CD14-positive monocyte (primary cell): Measurements from ENCODE around the gene IGLL5. TPM values are rescaled to one million over a fixed set of nuclear protein-coding genes. Genes with fewer than 3 reads are reported as not detected.

Experiments used
- DNase-seq, 3 donors: peaks; one replicate each; pipeline ENCODE4 v3.0.0-alpha.2; 2011 to 2022
- H2AFZ ChIP-seq: 2 replicates; pipeline ENCODE4 v1.6.0; 2012; ENCODE audit warnings: mild to moderate bottlenecking, low read depth, low read length, inconsistent platforms; ENCODE audit not compliant: insufficient read depth, poor library complexity, severe bottlenecking
- H3K27ac ChIP-seq, 2 donors: 1 replicate in 1 of 2; 2 replicates in 1 of 2; pipeline ENCODE4 v1.5.1; 2012 to 2013; ENCODE audit warnings: low read length in 2 of 2, control low read depth in 1 of 2, inconsistent platforms in 1 of 2, low read depth in 1 of 2, mild to moderate bottlenecking in 1 of 2
- H3K27me3 ChIP-seq, 2 donors: one replicate each; pipeline versions ENCODE4 v1.6.0 to v1.6.1; 2011 to 2013; ENCODE audit warnings: low read length in 2 of 2; ENCODE audit not compliant: control insufficient read depth in 2 of 2, insufficient read depth in 2 of 2
- H3K36me3 ChIP-seq, 2 donors: replicated peaks in 1 of 2; 1 replicate in 1 of 2; 2 replicates in 1 of 2; pipeline versions ENCODE4 v1.5.1 to v1.6.1; 2012 to 2013; ENCODE audit warnings: low read length in 2 of 2, control low read depth in 1 of 2, inconsistent platforms in 1 of 2, mild to moderate bottlenecking in 1 of 2; ENCODE audit not compliant: insufficient read depth in 2 of 2, control insufficient read depth in 1 of 2
- H3K4me1 ChIP-seq, 2 donors: 1 replicate in 1 of 2; 2 replicates in 1 of 2; pipeline versions ENCODE4 v1.5.1 to v1.6.1; 2012 to 2013; ENCODE audit warnings: low read length in 2 of 2, control low read depth in 1 of 2, inconsistent platforms in 1 of 2, mild to moderate bottlenecking in 1 of 2, moderate library complexity in 1 of 2; ENCODE audit not compliant: insufficient read depth in 2 of 2, control insufficient read depth in 1 of 2
- H3K4me2 ChIP-seq: replicated peaks from 2 replicates; pipeline ENCODE3; 2012; ENCODE audit warnings: low read length, moderate library complexity, mild to moderate bottlenecking; ENCODE audit not compliant: poor library complexity, severe bottlenecking; ENCODE audit errors: extremely low read depth
- H3K4me3 ChIP-seq, 3 experiments: fragments of 200-600 bp in 1 of 3; sonication (generic) in 1 of 3; replicated peaks in 1 of 3; 1 replicate in 2 of 3; 2 replicates in 1 of 3; pipeline ENCODE4 v1.5.1; 2011 to 2013; ENCODE audit warnings: low read length in 3 of 3, mild to moderate bottlenecking in 3 of 3, control low read depth in 2 of 3, low read depth in 2 of 3, inconsistent platforms in 1 of 3, moderate library complexity in 1 of 3
- H3K79me2 ChIP-seq: 2 replicates; pipeline ENCODE4 v1.6.0; 2012; ENCODE audit warnings: mild to moderate bottlenecking, control low read depth, inconsistent platforms, low read length, moderate library complexity; ENCODE audit not compliant: insufficient read depth
- H3K9ac ChIP-seq: 2 replicates; pipeline ENCODE4 v1.6.0; 2017; ENCODE audit warnings: low read length, mild to moderate bottlenecking; ENCODE audit not compliant: insufficient read depth, poor library complexity, severe bottlenecking
- H3K9me3 ChIP-seq, 2 donors: replicated peaks in 1 of 2; 1 replicate in 1 of 2; 2 replicates in 1 of 2; pipeline versions ENCODE4 v1.5.1 to v1.6.1; 2012 to 2013; ENCODE audit warnings: low read length in 2 of 2, control low read depth in 1 of 2; ENCODE audit not compliant: control insufficient read depth in 1 of 2, insufficient read depth in 1 of 2
- H4K20me1 ChIP-seq: 2 replicates; pipeline ENCODE4 v1.6.0; 2012; ENCODE audit warnings: mild to moderate bottlenecking, low read length, control low read depth, moderate library complexity; ENCODE audit not compliant: insufficient read depth
- H3K27ac Mint-ChIP-seq, 7 donors: one replicate each; pipeline ENCODE4 v1.8.0; 2020; ENCODE audit warnings: mild to moderate bottlenecking in 7 of 7, mixed read lengths in 7 of 7, moderate library complexity in 6 of 7, inconsistent platforms in 2 of 7
- H3K27me3 Mint-ChIP-seq, 3 donors: one replicate each; pipeline ENCODE4 v1.8.0; 2021 to 2022; ENCODE audit warnings: low read depth in 3 of 3, mild to moderate bottlenecking in 3 of 3, mixed read lengths in 3 of 3, moderate library complexity in 3 of 3, inconsistent platforms in 1 of 3
- H3K36me3 Mint-ChIP-seq, 2 donors: one replicate each; pipeline ENCODE4 v1.8.0; 2020; ENCODE audit warnings: mixed read lengths in 2 of 2, inconsistent platforms in 1 of 2, mild to moderate bottlenecking in 1 of 2
- H3K4me1 Mint-ChIP-seq: one replicate; pipeline ENCODE4 v1.8.0; 2020; ENCODE audit warnings: mild to moderate bottlenecking, mixed read lengths
- H3K4me3 Mint-ChIP-seq, 2 donors: one replicate each; pipeline ENCODE4 v1.8.0; 2020; ENCODE audit warnings: mild to moderate bottlenecking in 2 of 2, mixed read lengths in 2 of 2, moderate library complexity in 1 of 2
- H3K9me3 Mint-ChIP-seq, 7 donors: one replicate each; pipeline ENCODE4 v1.8.0; 2020 to 2022; ENCODE audit warnings: mixed read lengths in 7 of 7, mild to moderate bottlenecking in 6 of 7, moderate library complexity in 6 of 7, inconsistent platforms in 2 of 7
- WGBS: methylation state at CpG from one replicate; pipeline ENCODE4 v1.1.5; 2013; ENCODE audit warnings: missing lambda C conversion rate; ENCODE audit not compliant: insufficient coverage; 5-methylcytosine and 5-hydroxymethylcytosine counted together
- intact Hi-C, 2 donors: fragments of 100-400 bp; cut with micrococcal nuclease; formaldehyde crosslinking; loops; one replicate each; pipeline versions ENCODE4 v1.15.0 to v1.15.1; 2023
- polyA plus RNA-seq, 3 donors: library from polyadenylated mRNA; depleted of rRNA in 1 of 3; unstranded in 2 of 3; stranded (reverse) in 1 of 3; fragments of 300-500 nt in 2 of 3; fragments of >200 nt in 1 of 3; fragmentation: Illumina TruSeq in 2 of 3; gene quantifications; 1 replicate in 2 of 3; 2 replicates in 1 of 3; pipeline ENCODE4 v1.2.3, GENCODE V29; 2012 to 2021
- TF ChIP-seq, protein P1 (sequence below): fragments of 200-600 bp; IDR thresholded peaks from one replicate; pipeline ENCODE4 v1.8.0; 2022; ENCODE audit warnings: antibody characterized with exemption, mild to moderate bottlenecking

Gene IGLL5
- polyA plus RNA-seq, 3 donors, result 0.21 to 0.38 TPM; not detected in 1

DNA sequence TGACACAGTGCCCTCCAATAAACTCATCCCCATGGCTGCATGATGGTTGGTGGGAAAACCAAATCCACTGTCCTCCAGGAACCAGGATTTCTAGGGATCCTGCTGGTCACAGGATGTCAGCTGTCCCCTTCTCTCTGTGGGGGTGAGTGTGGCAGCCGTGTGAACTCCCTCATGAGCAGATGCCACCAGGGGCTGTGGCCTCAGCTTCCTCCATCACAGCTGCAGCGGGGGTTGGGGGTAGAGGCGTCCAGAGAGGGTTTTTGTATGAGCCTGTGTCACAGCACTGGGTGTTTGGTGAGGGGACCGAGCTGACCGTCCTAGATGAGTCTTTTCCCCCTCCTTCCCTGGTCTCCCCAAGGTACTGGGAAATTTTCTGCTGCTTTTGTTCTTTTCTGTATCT lies 26.4 kb downstream of the IGLL5 start:
- Histone ChIP-seq H3K36me3 (no peaks in the 10 kb centered on the region), H4K20me1 (no peaks in the 10 kb centered on the region), H3K27ac (no peak overlapping the region), H3K4me2 (no peak overlapping the region), H3K79me2 (no peaks in the 10 kb centered on the region), H3K4me1 (peaks cover 2 to 14% of the 10 kb centered on the region in 2 donors), H3K9ac (no peak overlapping the region), H3K4me3 (no peak overlapping the region), H2AFZ (no peak overlapping the region), H3K27me3 (no peaks in the 10 kb centered on the region), H3K9me3 (no peaks in the 10 kb centered on the region)
- intact Hi-C loops, result no loop called here
- peaks cover 1 to 10% (median 5%) of the 10 kb centered on the region in 3 donors for H3K27me3 Mint-ChIP-seq
- peaks cover 26% of the 10 kb centered on the region for H3K4me1 Mint-ChIP-seq
- DNase-seq, result no peak
- H3K36me3 Mint-ChIP-seq, result peaks cover 0 to 2% of the 10 kb centered on the region in 2 donors
- no peak overlapping the region for H3K4me3 Mint-ChIP-seq
- H3K27ac Mint-ChIP-seq, result peak overlapping the region in 3 of 7 donors; percentile 41 to 73 (median 61)
- no CpG with 5 or more reads among the region's 5 CpGs for WGBS
- peaks cover 0 to 3% (median 0%) of the 10 kb centered on the region in 7 donors for H3K9me3 Mint-ChIP-seq
- TF ChIP-seq, protein P1, sequence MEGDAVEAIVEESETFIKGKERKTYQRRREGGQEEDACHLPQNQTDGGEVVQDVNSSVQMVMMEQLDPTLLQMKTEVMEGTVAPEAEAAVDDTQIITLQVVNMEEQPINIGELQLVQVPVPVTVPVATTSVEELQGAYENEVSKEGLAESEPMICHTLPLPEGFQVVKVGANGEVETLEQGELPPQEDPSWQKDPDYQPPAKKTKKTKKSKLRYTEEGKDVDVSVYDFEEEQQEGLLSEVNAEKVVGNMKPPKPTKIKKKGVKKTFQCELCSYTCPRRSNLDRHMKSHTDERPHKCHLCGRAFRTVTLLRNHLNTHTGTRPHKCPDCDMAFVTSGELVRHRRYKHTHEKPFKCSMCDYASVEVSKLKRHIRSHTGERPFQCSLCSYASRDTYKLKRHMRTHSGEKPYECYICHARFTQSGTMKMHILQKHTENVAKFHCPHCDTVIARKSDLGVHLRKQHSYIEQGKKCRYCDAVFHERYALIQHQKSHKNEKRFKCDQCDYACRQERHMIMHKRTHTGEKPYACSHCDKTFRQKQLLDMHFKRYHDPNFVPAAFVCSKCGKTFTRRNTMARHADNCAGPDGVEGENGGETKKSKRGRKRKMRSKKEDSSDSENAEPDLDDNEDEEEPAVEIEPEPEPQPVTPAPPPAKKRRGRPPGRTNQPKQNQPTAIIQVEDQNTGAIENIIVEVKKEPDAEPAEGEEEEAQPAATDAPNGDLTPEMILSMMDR, result no peak

DNA sequence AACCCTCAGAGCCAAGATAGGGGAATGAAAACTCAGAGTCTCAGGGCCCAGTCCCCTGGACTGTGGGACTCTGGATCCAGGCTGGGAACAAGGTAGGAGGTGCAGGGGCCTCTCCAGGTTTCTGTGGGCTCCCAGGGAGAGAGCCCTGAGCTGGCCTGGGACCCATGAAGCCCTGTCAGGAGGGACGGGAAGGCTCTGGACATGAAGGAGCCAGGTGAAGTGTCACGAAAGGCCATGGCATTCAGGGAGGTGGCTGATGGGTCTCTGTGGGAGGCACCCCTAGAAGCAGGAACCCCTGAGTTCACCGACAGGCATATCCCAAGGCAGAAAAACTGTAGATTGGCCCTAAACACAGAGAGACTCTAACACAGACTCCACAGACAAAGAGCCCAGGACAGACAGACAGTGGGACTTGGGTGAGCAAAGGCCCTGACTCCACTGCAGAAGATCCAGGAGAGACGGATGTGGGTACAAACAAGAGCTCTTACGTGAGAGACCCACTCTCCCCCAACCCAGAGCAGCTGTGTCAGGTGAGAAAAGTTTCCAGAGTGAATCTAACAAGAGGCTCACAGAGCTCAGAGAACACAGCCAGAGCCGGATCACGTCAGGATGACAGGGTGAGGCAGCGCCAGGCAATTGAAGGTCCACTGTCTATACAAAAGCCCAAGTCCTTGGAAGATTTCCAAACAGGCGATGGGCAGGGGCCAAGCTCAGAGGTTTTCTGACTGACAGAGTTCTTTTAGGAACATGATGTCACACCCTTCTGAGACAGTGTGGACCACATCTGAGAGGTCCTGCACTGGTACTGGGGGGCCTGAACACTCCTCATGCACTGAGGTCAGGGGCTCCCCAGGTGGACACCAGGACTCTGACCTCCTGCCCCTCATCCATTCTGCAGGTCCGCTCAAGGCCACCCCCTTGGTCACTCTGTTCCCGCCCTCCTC lies 27.4 kb downstream of the IGLL5 start:
- H3K9me3 ChIP-seq, result no peaks in the 10 kb centered on the region
- intact Hi-C loops, result no loop called here
- no peak for DNase-seq
- H3K27ac ChIP-seq, result no peak overlapping the region
- no peaks in the 10 kb centered on the region for H3K79me2 ChIP-seq
- TF ChIP-seq, protein P1, result no peak
- no peak overlapping the region for H3K4me2 ChIP-seq
- H3K36me3 Mint-ChIP-seq, result peaks cover 0 to 2% of the 10 kb centered on the region in 2 donors
- H3K27ac Mint-ChIP-seq, result peak overlapping the region in 1 of 7 donors; percentile 61
- H3K9me3 Mint-ChIP-seq, result peaks cover 0 to 3% (median 0%) of the 10 kb centered on the region in 7 donors
- no peaks in the 10 kb centered on the region for H3K36me3 ChIP-seq
- WGBS, result 96% methylated on average over 7 of the region's 11 CpGs
- H3K4me3 ChIP-seq, result no peak overlapping the region
- H2AFZ ChIP-seq, result no peak overlapping the region
- peaks cover 21% of the 10 kb centered on the region for H3K4me1 Mint-ChIP-seq
- H3K27me3 ChIP-seq, result no peaks in the 10 kb centered on the region
- H3K9ac ChIP-seq, result no peak overlapping the region
- H3K4me3 Mint-ChIP-seq, result no peak overlapping the region
- H3K4me1 ChIP-seq, result peaks cover 0 to 11% of the 10 kb centered on the region in 2 donors
- no peaks in the 10 kb centered on the region for H4K20me1 ChIP-seq
- peaks cover 3 to 10% (median 4%) of the 10 kb centered on the region in 3 donors for H3K27me3 Mint-ChIP-seq
